CD4-positive, alpha-beta T cell treated with Interleukin-17A for 4 hours (primary cell): Measurements from ENCODE around the gene SLC25A38.

ENCODE experiments used
- DNase-seq: peaks from one replicate; pipeline ENCODE4 v3.0.0-alpha.2; 2020; ENCODE audit warnings: mixed read lengths

Gene SLC25A38

DNA sequence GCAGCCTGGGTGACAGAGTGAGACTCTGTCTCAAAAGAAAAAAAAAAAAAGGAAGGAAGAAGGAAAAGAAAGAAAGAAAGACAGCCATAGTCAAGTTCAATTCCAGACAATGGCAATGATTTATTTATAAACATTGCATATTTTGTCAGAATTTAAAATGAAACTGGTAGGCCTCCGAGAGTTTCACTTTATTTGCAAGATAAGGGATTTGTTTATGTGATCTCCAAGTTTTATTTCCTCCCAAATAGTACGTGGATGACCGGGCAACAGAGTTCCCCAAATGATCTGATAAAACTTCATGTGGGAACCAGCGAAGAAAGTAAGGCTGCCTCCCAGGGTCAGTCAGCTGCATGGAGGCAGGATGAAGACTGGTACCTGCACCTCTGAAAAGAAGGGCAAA is 55.7 kb downstream of the SLC25A38 start:
- no peak for DNase-seq

DNA sequence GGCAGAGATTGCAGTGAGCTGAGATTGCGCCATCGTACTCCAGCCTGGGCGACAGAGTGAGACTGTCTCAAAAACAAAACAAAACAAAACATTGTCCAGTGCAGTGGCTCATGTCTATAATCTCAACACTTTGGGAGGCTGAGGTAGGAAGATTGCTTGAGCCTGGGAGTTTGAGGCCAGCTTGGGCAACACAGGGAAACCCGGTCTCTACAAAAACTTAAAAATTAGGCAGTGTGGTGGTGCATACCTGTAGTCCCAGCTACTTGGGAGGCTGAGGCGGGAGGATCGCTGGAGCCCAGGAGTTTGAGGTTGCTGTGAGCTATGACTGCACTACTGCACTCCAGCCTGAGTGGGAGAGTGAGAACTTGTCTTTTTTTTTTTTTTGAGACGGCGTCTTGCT is 57.1 kb downstream of the SLC25A38 start:
- no peak for DNase-seq

DNA sequence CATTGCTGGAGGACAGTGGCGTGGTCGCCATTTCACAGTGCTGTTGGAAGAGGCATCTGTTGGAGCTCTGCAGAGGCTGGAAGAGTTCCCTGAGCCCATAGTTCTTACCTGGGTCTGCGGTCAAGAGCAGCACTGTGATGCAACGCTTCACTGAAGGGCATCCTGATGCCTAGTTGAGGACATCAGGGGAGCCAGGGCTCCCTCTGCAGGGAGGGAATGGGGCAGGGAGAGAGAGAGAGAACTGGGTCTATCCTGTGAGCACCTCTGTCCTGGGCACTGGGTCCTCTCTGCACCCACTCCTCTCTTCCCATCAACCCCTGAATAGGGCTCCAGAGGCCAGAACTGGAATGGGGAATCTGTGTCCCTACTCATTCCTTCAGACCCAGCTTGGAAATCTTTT is 60.4 kb downstream of the SLC25A38 start:
- no peak for DNase-seq

GRCh38 chr3:39445927-39446326 is 62.8 kb downstream of the SLC25A38 start:
- no peak for DNase-seq

GRCh38 chr3:39446444-39446843 is 63.3 kb downstream of the SLC25A38 start:
- no peak for DNase-seq
